MG63 (cell line): Measurements from ENCODE around the gene TUBE1. TPM values are rescaled to one million over a fixed set of nuclear protein-coding genes. Genes with fewer than 3 reads are reported as not detected.
A peak's percentile ranks its signal among the peaks of the same experiment; 100 is the strongest.

Experiments
- DNase-seq: peaks from one replicate; pipeline ENCODE4 v3.0.0-alpha.2; 2020
- H3K27me3 ChIP-seq: fragments of 250-450 bp; sonication (Bioruptor Pico); 2 replicates; pipeline ENCODE4 v1.5.1; 2020; ENCODE audit warnings: mild to moderate bottlenecking, moderate library complexity
- H3K36me3 ChIP-seq: fragments of 250-450 bp; sonication (Bioruptor Pico); 2 replicates; pipeline ENCODE4 v1.5.1; 2020; ENCODE audit warnings: mild to moderate bottlenecking, moderate library complexity
- H3K4me3 ChIP-seq: fragments of 250-450 bp; sonication (Bioruptor Pico); 2 replicates; pipeline ENCODE4 v1.5.1; 2020; ENCODE audit warnings: mild to moderate bottlenecking, moderate library complexity
- H3K9me3 ChIP-seq: fragments of 250-450 bp; sonication (Bioruptor Pico); 2 replicates; pipeline ENCODE4 v1.5.1; 2020; ENCODE audit warnings: mild to moderate bottlenecking, moderate library complexity
- total RNA-seq: library from RNA; depleted of rRNA; stranded (reverse); fragments of >200 nt; shearing (Covaris generic); gene quantifications from 2 replicates; pipeline ENCODE4 v1.2.3, GENCODE V29; 2014; ENCODE audit warnings: low replicate concordance; rRNA removed

The TUBE1 gene
- total RNA-seq, 1 experiment from 2014 or later = 23.5 TPM

- H3K9me3 ChIP-seq = no peaks in the 10 kb centered on the region
- no peak overlapping the region for H3K4me3 ChIP-seq
- H3K27me3 ChIP-seq = no peaks in the 10 kb centered on the region
- DNase-seq = peak; percentile 52
- no peaks in the 10 kb centered on the region for H3K36me3 ChIP-seq
Observed at GRCh38 chr6:112029045-112029822, 58.0 kb downstream of the TUBE1 start.

- H3K27me3 ChIP-seq = no peaks in the 10 kb centered on the region
- DNase-seq = no peak
Observed at GRCh38 chr6:112027942-112028674, 59.2 kb downstream of the TUBE1 start.

GRCh38 chr6:112026933-112027332, 60.3 kb downstream of the TUBE1 start:
- Histone ChIP-seq H3K9me3 (no peaks in the 10 kb centered on the region), H3K27me3 (no peaks in the 10 kb centered on the region), H3K36me3 (no peaks in the 10 kb centered on the region), H3K4me3 (no peak overlapping the region)
- DNase-seq = no peak

More at GRCh38 chr6:112027942-112028674, 59.2 kb downstream of the TUBE1 start:
- no peak overlapping the region for H3K4me3 ChIP-seq
- H3K36me3 ChIP-seq = no peaks in the 10 kb centered on the region
- no peaks in the 10 kb centered on the region for H3K9me3 ChIP-seq

- H3K9me3 ChIP-seq = no peaks in the 10 kb centered on the region
- no peak overlapping the region for H3K4me3 ChIP-seq
- H3K36me3 ChIP-seq = no peaks in the 10 kb centered on the region
- no peaks in the 10 kb centered on the region for H3K27me3 ChIP-seq
- DNase-seq = no peak
Observed at GRCh38 chr6:112024464-112024863, 62.8 kb downstream of the TUBE1 start.

- Histone ChIP-seq H3K36me3 (no peaks in the 10 kb centered on the region), H3K4me3 (no peak overlapping the region), H3K9me3 (no peaks in the 10 kb centered on the region), H3K27me3 (no peaks in the 10 kb centered on the region)
- DNase-seq = no peak
Observed at GRCh38 chr6:112022749-112023148, 64.5 kb downstream of the TUBE1 start.

GRCh38 chr6:112021691-112022310, 65.5 kb downstream of the TUBE1 start:
- H3K4me3 ChIP-seq = no peak overlapping the region
- H3K36me3 ChIP-seq = no peaks in the 10 kb centered on the region
- no peaks in the 10 kb centered on the region for H3K27me3 ChIP-seq
- DNase-seq = no peak
- H3K9me3 ChIP-seq = no peaks in the 10 kb centered on the region

Other genes with a start within 250 kb of the TUBE1 start
- gene FYN, start 214.0 kb downstream of the TUBE1 start, total RNA-seq = 48.7 and 69.0 TPM in 2 replicates
- gene CCN6, start 33.4 kb downstream of the TUBE1 start, total RNA-seq = not detected in 2 replicates
- gene FAM229B, start 109 bp upstream of the TUBE1 start, total RNA-seq = 3.0 and 13.6 TPM in 2 replicates
- gene LAMA4, start 167.1 kb upstream of the TUBE1 start, total RNA-seq = 13.0 and 52.1 TPM in 2 replicates